Choroid plexus epithelial cell (primary cell): ENCODE measurements around the gene CLDN19.
"Not testable (repeated sequence)": the region's sequence is repeated elsewhere in the genome, so short reads cannot be mapped to it uniquely, and the experiment has no call there.

Source experiments
- DNase-seq: peaks from one replicate; pipeline ENCODE4 v3.0.0-alpha.2; 2010; ENCODE audit warnings: low read depth
- H3K4me3 ChIP-seq: 2 replicates; pipeline ENCODE4 v1.5.1; 2011; ENCODE audit warnings: low read depth, mild to moderate bottlenecking, control low read depth, low read length, moderate library complexity
- TF ChIP-seq, protein P1 (sequence below): conservative IDR thresholded peaks from 2 replicates; pipeline ENCODE4 v1.5.1; 2011; ENCODE audit warnings: low read depth, mild to moderate bottlenecking, control low read depth, inconsistent platforms, low read length, moderate library complexity

CLDN19 gene

DNA sequence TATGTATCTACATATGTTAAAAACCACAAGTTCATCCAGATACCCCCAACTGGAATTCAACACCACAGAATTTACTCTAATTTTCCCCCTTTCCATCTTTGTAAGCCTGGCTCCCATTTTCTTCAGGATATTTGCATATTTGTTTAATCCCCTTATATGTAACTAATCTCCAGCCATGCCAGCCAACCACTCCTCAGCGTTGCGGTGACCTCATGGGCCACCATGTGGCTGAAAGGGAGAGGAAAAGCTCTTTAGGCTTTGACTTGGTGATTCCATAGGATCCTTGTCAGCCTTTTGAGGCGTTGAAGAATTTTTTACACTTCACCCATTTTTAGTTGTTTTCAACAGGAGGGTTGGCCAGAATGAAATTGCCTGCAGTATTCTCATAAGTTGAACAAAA lies 10.0 kb downstream of the CLDN19 start:
- no peak for DNase-seq
- H3K4me3 ChIP-seq: no peak overlapping the region
- TF ChIP-seq, protein P1, sequence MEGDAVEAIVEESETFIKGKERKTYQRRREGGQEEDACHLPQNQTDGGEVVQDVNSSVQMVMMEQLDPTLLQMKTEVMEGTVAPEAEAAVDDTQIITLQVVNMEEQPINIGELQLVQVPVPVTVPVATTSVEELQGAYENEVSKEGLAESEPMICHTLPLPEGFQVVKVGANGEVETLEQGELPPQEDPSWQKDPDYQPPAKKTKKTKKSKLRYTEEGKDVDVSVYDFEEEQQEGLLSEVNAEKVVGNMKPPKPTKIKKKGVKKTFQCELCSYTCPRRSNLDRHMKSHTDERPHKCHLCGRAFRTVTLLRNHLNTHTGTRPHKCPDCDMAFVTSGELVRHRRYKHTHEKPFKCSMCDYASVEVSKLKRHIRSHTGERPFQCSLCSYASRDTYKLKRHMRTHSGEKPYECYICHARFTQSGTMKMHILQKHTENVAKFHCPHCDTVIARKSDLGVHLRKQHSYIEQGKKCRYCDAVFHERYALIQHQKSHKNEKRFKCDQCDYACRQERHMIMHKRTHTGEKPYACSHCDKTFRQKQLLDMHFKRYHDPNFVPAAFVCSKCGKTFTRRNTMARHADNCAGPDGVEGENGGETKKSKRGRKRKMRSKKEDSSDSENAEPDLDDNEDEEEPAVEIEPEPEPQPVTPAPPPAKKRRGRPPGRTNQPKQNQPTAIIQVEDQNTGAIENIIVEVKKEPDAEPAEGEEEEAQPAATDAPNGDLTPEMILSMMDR: no peak

DNA sequence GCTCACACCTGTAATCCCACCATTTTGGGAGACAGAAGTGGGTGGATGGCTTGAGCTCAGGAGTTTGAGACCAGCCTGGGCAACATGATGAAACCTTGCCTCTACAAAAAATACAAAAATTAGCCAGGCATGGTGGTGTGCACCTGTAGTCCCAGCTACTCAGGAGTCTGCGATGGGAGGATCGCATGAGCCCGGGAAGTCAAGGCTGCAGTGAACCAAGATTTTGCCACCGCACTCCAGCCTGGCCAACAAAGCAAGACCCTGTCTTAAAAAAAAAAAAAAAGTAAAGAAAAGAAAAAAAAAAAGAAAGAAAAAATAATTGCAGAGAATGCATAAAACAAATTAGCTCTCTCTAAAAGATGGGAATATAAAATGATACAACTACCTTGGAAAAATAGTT lies 14.2 kb downstream of the CLDN19 start:
- not testable (repeated sequence) for H3K4me3 ChIP-seq, DNase-seq

- DNase-seq: no peak
- H3K4me3 ChIP-seq: no peak overlapping the region
- TF ChIP-seq, protein P1: no peak
Measured at GRCh38 chr1:42723511-42723910, 16.5 kb downstream of the CLDN19 start.

- DNase-seq, H3K4me3 ChIP-seq: not testable (repeated sequence)
Measured at GRCh38 chr1:42722403-42722802, 17.6 kb downstream of the CLDN19 start.

DNA sequence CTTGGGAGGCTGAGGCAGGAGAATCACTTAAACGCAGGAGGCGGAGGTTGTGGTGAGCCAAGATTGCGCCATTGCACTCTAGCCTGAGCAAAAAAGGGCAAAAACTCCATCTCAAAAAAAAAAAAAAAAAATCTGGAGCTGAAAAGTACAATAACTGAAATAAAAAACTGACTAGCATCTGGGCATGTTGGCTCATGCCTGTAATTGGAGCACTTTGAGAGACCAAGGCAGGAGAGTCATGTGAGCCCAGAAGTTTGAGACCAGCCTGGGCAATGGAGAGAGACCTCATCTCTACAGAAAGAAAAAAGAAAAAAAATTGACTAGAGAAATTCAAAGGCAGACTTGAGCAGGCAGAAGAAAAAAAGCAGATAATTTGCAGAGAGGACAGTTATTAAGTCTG lies 18.1 kb downstream of the CLDN19 start:
- no peak for DNase-seq
- TF ChIP-seq, protein P1: no peak
- no peak overlapping the region for H3K4me3 ChIP-seq

GRCh38 chr1:42720868-42721267 lies 19.2 kb downstream of the CLDN19 start:
- no peak for DNase-seq
- no peak overlapping the region for H3K4me3 ChIP-seq
- TF ChIP-seq, protein P1: no peak

DNA sequence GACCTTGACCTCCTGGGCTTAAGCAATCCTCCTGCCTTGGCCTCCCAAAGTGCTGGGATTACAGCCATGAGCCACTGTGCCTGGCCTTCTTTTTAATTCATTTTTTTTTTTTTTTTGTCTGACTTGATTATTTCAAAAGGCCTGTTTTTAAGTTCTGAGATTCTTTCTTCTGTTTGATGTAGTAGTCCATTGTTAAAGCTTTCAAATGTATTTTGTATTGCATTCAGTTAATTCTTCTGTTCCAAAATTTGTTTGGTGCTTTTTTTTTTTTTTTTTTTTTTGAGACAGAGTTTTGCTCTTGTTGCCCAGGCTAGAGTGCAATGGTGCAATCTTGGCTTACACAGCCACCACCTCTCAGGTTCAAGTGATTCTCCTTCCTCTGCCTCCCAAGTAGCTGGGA lies 25.6 kb downstream of the CLDN19 start:
- not testable (repeated sequence) for H3K4me3 ChIP-seq, DNase-seq

DNA sequence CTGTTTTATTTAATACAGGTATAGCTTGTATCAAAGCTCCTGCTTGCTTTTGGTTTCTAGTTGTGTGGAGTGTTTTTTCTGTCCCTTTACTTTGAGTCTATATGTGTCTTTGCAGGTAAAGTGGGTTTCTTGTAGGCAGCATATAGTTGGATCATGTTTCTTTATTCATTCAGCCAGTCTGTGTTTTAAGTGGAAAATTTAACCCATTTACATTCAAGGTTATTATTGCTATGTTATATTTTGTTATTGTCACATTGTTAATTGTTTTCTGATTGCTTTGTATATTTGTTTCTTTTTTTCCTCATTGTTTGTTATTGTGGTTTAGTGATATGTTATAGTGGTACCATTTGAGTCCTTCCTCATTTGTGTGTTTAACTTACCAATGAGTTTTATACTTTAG lies 26.7 kb downstream of the CLDN19 start:
- H3K4me3 ChIP-seq: no peak overlapping the region
- TF ChIP-seq, protein P1: no peak
- no peak for DNase-seq

- not testable (repeated sequence) for H3K4me3 ChIP-seq, DNase-seq
Measured at GRCh38 chr1:42712808-42713207, 27.2 kb downstream of the CLDN19 start.
